OCI-LY7 (cell line): Measurements from ENCODE around the gene RPL10. TPM values are rescaled to one million over a fixed set of nuclear protein-coding genes. Genes with fewer than 3 reads are reported as not detected.

Experiments used
- BruUV-seq: library from RNA; stranded (reverse); fragments of 400-500 nt; replicated peaks from 2 replicates; lab custom pipeline; 2021; lab: Mats Ljungman, UMichigan
- CTCF ChIA-PET: fragments of 300-600 bp; sonication (Branson Sonifier 250); formaldehyde crosslinking; loops from one replicate; lab custom pipeline; 2022; ENCODE audit warnings: antibody characterized with exemption; ENCODE audit not compliant: unreplicated experiment; lab: Charles Lee
- POLR2A ChIA-PET: fragments of 300-600 bp; sonication (Branson Sonifier 250); formaldehyde crosslinking; loops from one replicate; lab custom pipeline; 2022; ENCODE audit warnings: antibody characterized with exemption; lab: Charles Lee
- DNase-seq: peaks from one replicate; pipeline ENCODE4 v3.0.0-alpha.2; 2015; ENCODE audit warnings: low spot score
- H2AFZ ChIP-seq: fragments of 200-600 bp; sonication (generic), shearing (Covaris generic); 2 replicates; pipeline ENCODE4 v1.6.1; 2014; ENCODE audit warnings: mild to moderate bottlenecking, antibody characterized with exemption, low read length, moderate library complexity
- H3K27ac ChIP-seq: fragments of 200-600 bp; sonication (generic); 2 replicates; pipeline ENCODE4 v1.5.1; 2014; ENCODE audit warnings: mixed run types, low read depth, mild to moderate bottlenecking, moderate library complexity, low read length, inconsistent platforms; ENCODE audit not compliant: poor library complexity, severe bottlenecking
- H3K36me3 ChIP-seq: fragments of 200-600 bp; sonication (generic); 2 replicates; pipeline ENCODE4 v1.6.1; 2014; ENCODE audit warnings: mild to moderate bottlenecking, antibody characterized with exemption, low read length, moderate library complexity, mixed read lengths; ENCODE audit not compliant: insufficient read depth
- H3K4me1 ChIP-seq: fragments of 200-600 bp; sonication (generic); 2 replicates; pipeline ENCODE4 v1.5.1; 2014; ENCODE audit warnings: mild to moderate bottlenecking, low read length; ENCODE audit not compliant: insufficient read depth, poor library complexity, severe bottlenecking
- H3K4me2 ChIP-seq: fragments of 200-600 bp; sonication (generic); 2 replicates; pipeline ENCODE4 v1.6.1; 2014; ENCODE audit warnings: mild to moderate bottlenecking, low read length
- H3K4me3 ChIP-seq: fragments of 200-600 bp; sonication (generic); 2 replicates; pipeline ENCODE4 v1.5.1; 2014; ENCODE audit warnings: mild to moderate bottlenecking, low read depth, low read length; ENCODE audit not compliant: poor library complexity, severe bottlenecking
- H3K79me2 ChIP-seq: fragments of 200-600 bp; sonication (generic); 2 replicates; pipeline ENCODE4 v1.6.1; 2016; ENCODE audit warnings: low read depth, mild to moderate bottlenecking, low read length, moderate library complexity, mixed read lengths; ENCODE audit not compliant: insufficient read depth
- H3K9me2 ChIP-seq: fragments of 200-600 bp; sonication (generic); 2 replicates; pipeline ENCODE4 v1.6.1; 2016; ENCODE audit warnings: mild to moderate bottlenecking, low read length, mixed read lengths; ENCODE audit not compliant: insufficient read depth
- H3K9me3 ChIP-seq: fragments of 200-600 bp; sonication (generic); 2 replicates; pipeline ENCODE4 v1.6.1; 2014; ENCODE audit warnings: mild to moderate bottlenecking, mixed run types, low read length, mixed read lengths
- H4K20me1 ChIP-seq: fragments of 200-600 bp; sonication (generic); 2 replicates; pipeline ENCODE4 v1.6.1; 2014; ENCODE audit warnings: mild to moderate bottlenecking, antibody characterized with exemption, low read length, moderate library complexity, mixed read lengths; ENCODE audit not compliant: insufficient read depth
- EZH2phosphoT487 ChIP-seq: fragments of 200-600 bp; sonication (generic); IDR thresholded peaks from 2 replicates; pipeline ENCODE4 v1.6.1; 2018; ENCODE audit warnings: low read depth, borderline replicate concordance, mild to moderate bottlenecking, mixed run types, antibody characterized with exemption, low read length, moderate library complexity, mixed read lengths
- intact Hi-C: fragments of 100-400 bp; cut with micrococcal nuclease; formaldehyde crosslinking; loops from one replicate; pipeline ENCODE4 v1.10.0; 2022; ENCODE audit not compliant: unreplicated experiment
- total RNA-seq, 2 experiments: library from RNA; depleted of rRNA in 1 of 2; stranded (reverse); fragments of >200 nt in 1 of 2; shearing (Covaris generic) in 1 of 2; gene quantifications; 2 replicates each; pipeline ENCODE4 v1.2.3, GENCODE V29; 2014 to 2022
- TF ChIP-seq, protein P1 (sequence below): fragments of 200-600 bp; sonication (generic); conservative IDR thresholded peaks from 2 replicates; pipeline ENCODE4 v1.5.1; 2014; ENCODE audit warnings: mild to moderate bottlenecking, antibody characterized with exemption, low read length, moderate library complexity, mixed read lengths

RPL10 gene
- total RNA-seq, 2 experiments from 2014 or later: 2,447 to 4,261 TPM

DNA sequence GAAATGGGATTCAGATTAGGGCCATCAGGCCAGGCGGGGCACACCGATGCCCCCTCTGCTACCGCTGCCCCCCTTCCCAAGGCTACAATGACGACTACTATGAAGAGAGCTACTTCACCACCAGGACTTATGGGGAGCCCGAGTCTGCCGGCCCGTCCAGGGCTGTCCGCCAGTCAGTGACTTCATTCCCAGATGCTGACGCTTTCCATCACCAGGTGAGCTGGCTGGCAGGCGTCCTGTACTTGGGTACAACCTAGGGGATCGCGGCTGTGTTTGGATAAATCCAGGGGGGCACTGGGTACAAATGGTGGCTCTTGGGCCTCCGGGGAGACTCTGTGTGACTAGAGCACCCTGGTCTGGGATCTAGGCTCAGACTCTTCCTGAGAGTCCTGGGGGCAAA, 18.0 kb upstream of the RPL10 start:
- H3K79me2 ChIP-seq: peaks cover 13% of the 10 kb centered on the region
- H4K20me1 ChIP-seq: no peaks in the 10 kb centered on the region
- peaks cover 23% of the 10 kb centered on the region for H3K4me1 ChIP-seq
- DNase-seq: no peak
- H3K27ac ChIP-seq: no peak overlapping the region
- TF ChIP-seq, protein P1, sequence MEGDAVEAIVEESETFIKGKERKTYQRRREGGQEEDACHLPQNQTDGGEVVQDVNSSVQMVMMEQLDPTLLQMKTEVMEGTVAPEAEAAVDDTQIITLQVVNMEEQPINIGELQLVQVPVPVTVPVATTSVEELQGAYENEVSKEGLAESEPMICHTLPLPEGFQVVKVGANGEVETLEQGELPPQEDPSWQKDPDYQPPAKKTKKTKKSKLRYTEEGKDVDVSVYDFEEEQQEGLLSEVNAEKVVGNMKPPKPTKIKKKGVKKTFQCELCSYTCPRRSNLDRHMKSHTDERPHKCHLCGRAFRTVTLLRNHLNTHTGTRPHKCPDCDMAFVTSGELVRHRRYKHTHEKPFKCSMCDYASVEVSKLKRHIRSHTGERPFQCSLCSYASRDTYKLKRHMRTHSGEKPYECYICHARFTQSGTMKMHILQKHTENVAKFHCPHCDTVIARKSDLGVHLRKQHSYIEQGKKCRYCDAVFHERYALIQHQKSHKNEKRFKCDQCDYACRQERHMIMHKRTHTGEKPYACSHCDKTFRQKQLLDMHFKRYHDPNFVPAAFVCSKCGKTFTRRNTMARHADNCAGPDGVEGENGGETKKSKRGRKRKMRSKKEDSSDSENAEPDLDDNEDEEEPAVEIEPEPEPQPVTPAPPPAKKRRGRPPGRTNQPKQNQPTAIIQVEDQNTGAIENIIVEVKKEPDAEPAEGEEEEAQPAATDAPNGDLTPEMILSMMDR: no peak
- no peak for TF ChIP-seq EZH2phosphoT487
- peaks cover 4% of the 10 kb centered on the region; the same call in 1 of the 2 replicates for H3K36me3 ChIP-seq
- H3K9me2 ChIP-seq: no peaks in the 10 kb centered on the region
- BruUV-seq: no TSS peak
- H3K4me2 ChIP-seq: peak overlapping the region; percentile 71
- no peak overlapping the region for H2AFZ ChIP-seq
- CTCF ChIA-PET: no interaction called here
- POLR2A ChIA-PET: no interaction called here
- peak overlapping the region; percentile 88 for H3K4me3 ChIP-seq
- intact Hi-C loops: no loop called here
- H3K9me3 ChIP-seq: no peaks in the 10 kb centered on the region

DNA sequence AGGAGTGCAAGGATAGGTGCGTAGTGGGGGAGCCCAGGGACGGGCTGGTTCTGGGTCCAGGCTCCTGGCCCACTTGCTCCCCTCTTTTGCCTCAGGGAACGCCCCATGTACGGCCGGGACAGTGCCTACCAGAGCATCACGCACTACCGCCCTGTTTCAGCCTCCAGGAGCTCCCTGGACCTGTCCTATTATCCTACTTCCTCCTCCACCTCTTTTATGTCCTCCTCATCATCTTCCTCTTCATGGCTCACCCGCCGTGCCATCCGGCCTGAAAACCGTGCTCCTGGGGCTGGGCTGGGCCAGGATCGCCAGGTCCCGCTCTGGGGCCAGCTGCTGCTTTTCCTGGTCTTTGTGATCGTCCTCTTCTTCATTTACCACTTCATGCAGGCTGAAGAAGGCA, 17.4 kb upstream of the RPL10 start:
- Histone ChIP-seq H3K27ac (no peak overlapping the region), H3K9me2 (no peaks in the 10 kb centered on the region), H2AFZ (no peak overlapping the region), H3K36me3 (peaks cover 4% of the 10 kb centered on the region; the same call in 1 of the 2 replicates), H4K20me1 (no peaks in the 10 kb centered on the region), H3K4me2 (peak overlapping the region; percentile 71), H3K4me1 (peaks cover 22% of the 10 kb centered on the region), H3K4me3 (peak overlapping the region; percentile 88), H3K79me2 (peaks cover 13% of the 10 kb centered on the region), H3K9me3 (no peaks in the 10 kb centered on the region)
- intact Hi-C loops: no loop called here
- ChIA-PET POLR2A (no interaction called here), CTCF (no interaction called here)
- BruUV-seq: no TSS peak
- no peak for DNase-seq
- TF ChIP-seq, protein P1: no peak
- no peak for TF ChIP-seq EZH2phosphoT487

DNA sequence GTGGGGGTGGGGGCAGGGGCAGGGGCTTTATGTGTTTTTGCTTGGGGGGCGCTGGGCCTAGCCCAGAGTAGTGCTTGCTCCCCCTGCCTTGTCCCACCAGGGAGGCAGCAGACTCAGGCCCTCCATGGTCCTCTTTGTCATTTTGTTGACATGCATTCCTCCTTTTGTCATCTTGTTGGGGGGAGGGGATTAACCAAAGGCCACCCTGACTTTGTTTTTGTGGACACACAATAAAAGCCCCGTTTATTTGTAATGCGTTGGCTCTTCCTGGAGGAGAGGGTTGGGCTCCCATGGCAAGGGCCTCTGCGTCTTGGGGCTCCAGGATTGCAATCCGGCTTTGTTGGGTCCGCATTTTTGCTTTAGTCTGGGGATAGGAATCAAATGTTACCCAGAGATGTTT, 16.9 kb upstream of the RPL10 start:
- H3K27ac ChIP-seq: no peak overlapping the region
- CTCF ChIA-PET: no interaction called here
- no peak for DNase-seq
- H3K36me3 ChIP-seq: peaks cover 4% of the 10 kb centered on the region; the same call in 1 of the 2 replicates
- no peaks in the 10 kb centered on the region for H3K9me2 ChIP-seq
- H3K4me3 ChIP-seq: no peak overlapping the region
- H3K4me1 ChIP-seq: peaks cover 22% of the 10 kb centered on the region
- H3K79me2 ChIP-seq: peaks cover 13% of the 10 kb centered on the region
- H3K9me3 ChIP-seq: no peaks in the 10 kb centered on the region
- TF ChIP-seq, protein P1: no peak
- TF ChIP-seq EZH2phosphoT487: no peak
- H4K20me1 ChIP-seq: no peaks in the 10 kb centered on the region
- no TSS peak for BruUV-seq
- H2AFZ ChIP-seq: no peak overlapping the region
- no peak overlapping the region for H3K4me2 ChIP-seq
- POLR2A ChIA-PET: interaction anchor here (0.9 kb wide), 1 partner anchor 31 kb away, joined by 3 read pairs; the partner anchor contains the start of gene TAFAZZIN
- intact Hi-C loops: no loop called here
